GM23248 (cell line): ENCODE measurements around the gene DHRS7C. TPM values are rescaled to one million over a fixed set of nuclear protein-coding genes. Genes with fewer than 3 reads are reported as not detected.

Experiments used
- DNase-seq: peaks from one replicate; pipeline ENCODE4 v3.0.0-alpha.2; 2015
- H2AFZ ChIP-seq: fragments of 200-600 bp; sonication (generic); 2 replicates; pipeline ENCODE4 v1.6.1; 2016; ENCODE audit warnings: antibody characterized with exemption
- H3F3A ChIP-seq: fragments of 200-600 bp; sonication (generic); 2 replicates; pipeline ENCODE4 v1.6.1; 2016; ENCODE audit warnings: mild to moderate bottlenecking, antibody characterized with exemption, mixed run types; ENCODE audit not compliant: insufficient read depth
- H3K27ac ChIP-seq: fragments of 200-600 bp; sonication (generic); 2 replicates; pipeline ENCODE4 v1.5.1; 2016; ENCODE audit warnings: mild to moderate bottlenecking
- H3K27me3 ChIP-seq: fragments of 200-600 bp; sonication (generic); replicated peaks from 2 replicates; pipeline ENCODE4 v1.6.1; 2016; ENCODE audit warnings: mild to moderate bottlenecking; ENCODE audit not compliant: insufficient read depth
- H3K36me3 ChIP-seq: fragments of 200-600 bp; sonication (generic); 2 replicates; pipeline ENCODE4 v1.6.1; 2016; ENCODE audit warnings: low read depth, mild to moderate bottlenecking
- H3K4me1 ChIP-seq: fragments of 200-600 bp; sonication (generic); 2 replicates; pipeline ENCODE4 v1.6.1; 2016; ENCODE audit warnings: mild to moderate bottlenecking; ENCODE audit not compliant: insufficient read depth
- H3K4me2 ChIP-seq: fragments of 200-600 bp; sonication (generic); one replicate; pipeline ENCODE4 v1.6.1; 2016; ENCODE audit warnings: mild to moderate bottlenecking; ENCODE audit not compliant: unreplicated experiment
- H3K4me3 ChIP-seq: fragments of 200-600 bp; sonication (generic); 2 replicates; pipeline ENCODE4 v1.5.1; 2016; ENCODE audit warnings: mild to moderate bottlenecking
- H3K79me2 ChIP-seq: fragments of 200-600 bp; sonication (generic); 2 replicates; pipeline ENCODE4 v1.6.1; 2016; ENCODE audit warnings: mild to moderate bottlenecking; ENCODE audit not compliant: insufficient read depth
- H3K9ac ChIP-seq: fragments of 200-600 bp; sonication (generic); 2 replicates; pipeline ENCODE4 v1.6.1; 2016; ENCODE audit warnings: mild to moderate bottlenecking
- H3K9me2 ChIP-seq: fragments of 200-600 bp; sonication (generic); 2 replicates; pipeline ENCODE4 v1.6.1; 2016; ENCODE audit warnings: mixed run types, mild to moderate bottlenecking, moderate library complexity; ENCODE audit not compliant: insufficient read depth
- H3K9me3 ChIP-seq: fragments of 200-600 bp; sonication (generic); one replicate; pipeline ENCODE4 v1.6.1; 2017; ENCODE audit warnings: low read depth
- H4K20me1 ChIP-seq: fragments of 200-600 bp; sonication (generic); 2 replicates; pipeline ENCODE4 v1.6.0; 2016; ENCODE audit not compliant: insufficient read depth
- EZH2 ChIP-seq: fragments of 200-600 bp; sonication (generic); IDR thresholded peaks from 2 replicates; pipeline ENCODE4 v1.6.1; 2018; ENCODE audit warnings: antibody characterized with exemption, mild to moderate bottlenecking; ENCODE audit not compliant: insufficient read depth, poor library complexity, severe bottlenecking
- EZH2phosphoT487 ChIP-seq: fragments of 200-600 bp; sonication (generic); IDR thresholded peaks from 2 replicates; pipeline ENCODE4 v1.6.1; 2018; ENCODE audit warnings: antibody characterized with exemption, moderate library complexity, mild to moderate bottlenecking, low read depth; ENCODE audit not compliant: insufficient read depth
- WGBS, 2 experiments: methylation state at CpG; one replicate each; pipeline ENCODE4 v1.1.6; 2015 to 2017; ENCODE audit warnings: low lambda C conversion rate in 2 of 2, low coverage in 1 of 2; ENCODE audit errors: missing lambda C conversion rate in 2 of 2; 5-methylcytosine and 5-hydroxymethylcytosine counted together
- in situ Hi-C: fragments of 300-500 bp; cut with MboI; formaldehyde crosslinking; loops from 2 replicates; pipeline ENCODE4 v1.15.0; 2020
- polyA plus RNA-seq: library from polyadenylated mRNA; unstranded; fragments of >200 nt; fragmentation: Nextera tagmentation; extraction: Ambion mirVana; gene quantifications from 2 replicates; pipeline ENCODE4 v1.2.1, GENCODE V29; 2016
- total RNA-seq: library from RNA; depleted of rRNA; stranded (reverse); fragments of >200 nt; shearing (Covaris generic); gene quantifications from 2 replicates; pipeline ENCODE4 v1.2.3, GENCODE V29; 2014

Gene DHRS7C
- total and polyA plus RNA-seq, 2 experiments from 2014 or later = not detected

DNA sequence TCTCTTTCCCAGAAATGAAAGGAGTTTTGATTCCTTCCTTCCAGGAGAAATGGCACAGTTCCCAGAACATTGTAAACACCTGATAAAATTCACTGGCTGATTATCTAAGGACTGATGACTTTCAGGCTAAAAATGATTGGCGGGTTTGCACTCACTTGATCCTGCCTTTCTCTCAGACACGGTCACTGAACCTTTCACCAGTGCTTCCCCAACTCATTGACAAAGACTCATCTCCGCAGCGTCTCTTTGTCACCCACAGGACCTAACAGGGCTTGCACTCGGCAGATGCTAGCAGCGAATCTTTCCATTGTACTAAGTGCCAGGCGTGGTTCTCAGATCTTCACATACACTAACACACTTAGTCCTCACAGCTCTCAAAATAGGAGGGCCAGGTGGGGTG is 7.3 kb upstream of the DHRS7C start:
- H3K4me3 ChIP-seq = no peak overlapping the region
- DNase-seq = no peak
- H3F3A ChIP-seq = no peaks in the 10 kb centered on the region
- H2AFZ ChIP-seq = no peak overlapping the region
- no peak overlapping the region for H3K27ac ChIP-seq
- WGBS, 2 experiments = 58% methylated on average over 7 of the region's 7 CpGs
- H3K4me2 ChIP-seq = no peak overlapping the region
- peaks cover 5% of the 10 kb centered on the region for H3K27me3 ChIP-seq
- in situ Hi-C loops = no loop called here
- H3K9ac ChIP-seq = no peak overlapping the region
- no peaks in the 10 kb centered on the region for H3K79me2 ChIP-seq
- H3K36me3 ChIP-seq = no peaks in the 10 kb centered on the region
- no peaks in the 10 kb centered on the region for H4K20me1 ChIP-seq
- no peaks in the 10 kb centered on the region for H3K9me3 ChIP-seq
- no peaks in the 10 kb centered on the region for H3K4me1 ChIP-seq
- H3K9me2 ChIP-seq = no peaks in the 10 kb centered on the region
- TF ChIP-seq EZH2 (no peak), EZH2phosphoT487 (no peak)

DNA sequence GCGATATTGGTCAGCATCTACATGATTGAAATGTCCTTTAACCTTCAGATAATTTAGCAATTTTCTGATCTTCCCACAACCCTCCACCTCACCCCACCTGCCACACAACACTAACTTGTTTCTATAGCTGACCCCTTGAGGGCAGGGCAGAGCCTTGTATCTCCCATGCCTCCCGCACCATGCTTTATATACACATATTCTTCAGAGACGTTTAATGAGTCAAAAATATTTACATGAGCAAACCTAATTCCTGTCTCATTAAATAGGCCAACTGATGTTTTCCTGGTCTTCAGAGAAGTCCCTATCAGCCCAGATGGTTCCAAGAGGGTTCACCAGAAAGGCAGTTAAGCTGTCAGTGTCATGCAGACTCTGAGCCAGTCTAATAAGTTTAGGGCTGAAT is 6.6 kb upstream of the DHRS7C start:
- 35 to 42% methylated on average over 3 of the region's 3 CpGs for WGBS, 2 experiments
- Histone ChIP-seq H3K4me3 (no peak overlapping the region), H3K4me2 (no peak overlapping the region), H3K4me1 (no peaks in the 10 kb centered on the region), H3F3A (no peaks in the 10 kb centered on the region), H2AFZ (no peak overlapping the region), H3K9me2 (no peaks in the 10 kb centered on the region), H3K27ac (no peak overlapping the region), H3K27me3 (peaks cover 5% of the 10 kb centered on the region), H4K20me1 (no peaks in the 10 kb centered on the region), H3K79me2 (no peaks in the 10 kb centered on the region), H3K9ac (no peak overlapping the region), H3K36me3 (no peaks in the 10 kb centered on the region), H3K9me3 (no peaks in the 10 kb centered on the region)
- DNase-seq = no peak
- in situ Hi-C loops = no loop called here
- no peak for TF ChIP-seq EZH2
- TF ChIP-seq EZH2phosphoT487 = no peak

DNA sequence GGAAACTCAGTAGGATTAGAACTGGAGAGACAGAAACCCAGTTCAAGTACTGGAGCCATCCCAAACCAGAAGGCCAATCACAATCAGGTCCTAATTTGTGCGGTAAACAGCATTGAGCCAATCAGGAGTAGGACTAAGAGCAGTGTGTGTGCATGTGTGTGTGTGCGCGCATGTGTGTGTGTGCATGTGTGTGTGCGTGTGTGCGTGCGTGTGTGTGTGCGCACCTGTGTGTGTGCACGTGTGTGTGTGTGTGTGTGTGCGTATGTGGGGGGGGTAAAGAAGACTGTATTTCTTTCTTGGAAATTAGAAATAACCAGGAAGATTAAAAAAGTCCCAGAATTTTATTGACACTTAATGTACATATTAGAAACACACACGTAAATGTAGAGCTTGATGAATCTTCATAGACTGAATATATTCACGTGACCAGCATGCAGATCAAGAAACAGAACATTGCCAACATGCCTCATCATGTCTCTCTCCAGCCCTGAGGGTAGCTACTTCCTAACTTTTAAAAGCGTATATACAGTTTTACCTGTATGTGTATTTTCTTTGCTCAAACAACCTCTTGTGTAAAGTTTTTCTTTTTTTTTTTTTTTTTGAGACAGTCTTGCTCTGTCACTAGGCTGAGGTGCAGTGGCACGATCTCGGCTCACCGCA is 919 bp upstream of the DHRS7C start:
- TF ChIP-seq EZH2phosphoT487 = no peak
- no peak for TF ChIP-seq EZH2
- WGBS, 2 experiments = 83% methylated on average over 15 of the region's 15 CpGs
- in situ Hi-C loops = no loop called here
- Histone ChIP-seq H3K27ac (no peak overlapping the region), H3K9ac (no peak overlapping the region), H3K4me3 (no peak overlapping the region), H3K4me1 (no peaks in the 10 kb centered on the region), H3K79me2 (no peaks in the 10 kb centered on the region), H3K27me3 (no peaks in the 10 kb centered on the region), H4K20me1 (no peaks in the 10 kb centered on the region), H3K4me2 (no peak overlapping the region), H3K9me3 (no peaks in the 10 kb centered on the region), H3K36me3 (no peaks in the 10 kb centered on the region), H2AFZ (no peak overlapping the region), H3K9me2 (no peaks in the 10 kb centered on the region), H3F3A (no peaks in the 10 kb centered on the region)
- no peak for DNase-seq

DNA sequence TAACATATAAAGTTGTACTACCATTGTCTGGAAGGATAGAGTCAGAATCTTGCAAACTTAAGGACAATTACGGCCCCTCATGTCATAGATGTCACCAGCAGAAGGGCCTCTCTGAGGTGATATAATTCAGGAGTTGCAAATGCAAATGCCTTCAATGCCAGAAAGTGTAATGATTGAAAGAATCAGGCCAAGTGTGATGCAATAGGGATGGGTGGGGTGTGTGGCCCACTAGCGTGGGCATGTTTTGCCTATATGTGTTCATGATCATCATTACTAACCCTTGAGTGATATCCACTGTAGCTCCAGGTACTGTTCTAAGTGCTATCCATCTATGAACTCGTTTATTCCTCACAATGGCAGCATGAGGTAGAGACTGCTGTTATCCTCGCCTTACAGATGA is 1.1 kb downstream of the DHRS7C start:
- Histone ChIP-seq H3K4me2 (no peak overlapping the region), H3F3A (no peaks in the 10 kb centered on the region), H3K36me3 (no peaks in the 10 kb centered on the region), H3K27ac (no peak overlapping the region), H3K9ac (no peak overlapping the region), H3K27me3 (no peaks in the 10 kb centered on the region), H4K20me1 (no peaks in the 10 kb centered on the region), H3K4me3 (no peak overlapping the region), H3K79me2 (no peaks in the 10 kb centered on the region), H3K4me1 (no peaks in the 10 kb centered on the region), H2AFZ (no peak overlapping the region), H3K9me3 (no peaks in the 10 kb centered on the region), H3K9me2 (no peaks in the 10 kb centered on the region)
- TF ChIP-seq EZH2 (no peak), EZH2phosphoT487 (no peak)
- in situ Hi-C loops = no loop called here
- WGBS, 2 experiments = 25 to 29% methylated on average over 4 of the region's 4 CpGs
- no peak for DNase-seq
